DMS114 treated with DMSO at 0.1 percent for 48 hours (cell line): ENCODE results near the gene SHMT2.

Experiments
- DNase-seq: peaks from one replicate; lab custom pipeline; 2025; ENCODE audit not compliant: unreplicated experiment; lab: John Stamatoyannopoulos, UW

SHMT2 gene

GRCh38 chr12:57196956-57197355, 32.6 kb upstream of the SHMT2 start:
- DNase-seq, result no peak

DNA sequence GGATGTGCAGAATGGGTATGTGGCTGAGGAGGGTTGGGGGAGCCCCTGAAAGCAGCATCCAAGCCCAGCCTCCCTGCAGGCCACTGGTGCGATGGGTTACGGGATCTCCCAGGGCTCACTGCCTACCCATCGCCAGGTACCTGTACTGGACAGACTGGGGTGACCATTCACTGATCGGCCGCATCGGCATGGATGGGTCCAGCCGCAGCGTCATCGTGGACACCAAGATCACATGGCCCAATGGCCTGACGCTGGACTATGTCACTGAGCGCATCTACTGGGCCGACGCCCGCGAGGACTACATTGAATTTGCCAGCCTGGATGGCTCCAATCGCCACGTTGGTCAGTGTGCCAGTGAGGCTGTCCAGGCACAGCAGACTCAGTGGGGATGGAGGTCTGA, 31.2 kb upstream of the SHMT2 start:
- DNase-seq, result no peak

GRCh38 chr12:57199191-57199590, 30.3 kb upstream of the SHMT2 start:
- DNase-seq, result no peak

DNA sequence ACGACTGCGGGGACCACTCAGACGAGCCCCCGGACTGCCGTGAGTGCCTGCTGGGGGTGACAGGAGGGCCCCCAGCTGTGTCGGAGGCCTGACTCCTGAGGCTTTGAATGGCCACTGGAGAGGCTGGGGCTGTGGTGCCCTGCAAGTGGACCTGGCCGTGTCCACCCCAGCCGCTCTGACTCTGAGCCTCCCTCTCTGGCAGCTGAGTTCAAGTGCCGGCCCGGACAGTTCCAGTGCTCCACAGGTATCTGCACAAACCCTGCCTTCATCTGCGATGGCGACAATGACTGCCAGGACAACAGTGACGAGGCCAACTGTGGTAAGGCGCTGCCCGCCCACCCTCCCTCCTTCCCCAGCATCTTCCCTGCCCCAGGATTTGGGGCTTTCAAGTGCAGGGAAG, 29.0 kb upstream of the SHMT2 start:
- no peak for DNase-seq

GRCh38 chr12:57201219-57201618, 28.3 kb upstream of the SHMT2 start:
- no peak for DNase-seq

GRCh38 chr12:57201631-57202030, 27.9 kb upstream of the SHMT2 start:
- no peak for DNase-seq

DNA sequence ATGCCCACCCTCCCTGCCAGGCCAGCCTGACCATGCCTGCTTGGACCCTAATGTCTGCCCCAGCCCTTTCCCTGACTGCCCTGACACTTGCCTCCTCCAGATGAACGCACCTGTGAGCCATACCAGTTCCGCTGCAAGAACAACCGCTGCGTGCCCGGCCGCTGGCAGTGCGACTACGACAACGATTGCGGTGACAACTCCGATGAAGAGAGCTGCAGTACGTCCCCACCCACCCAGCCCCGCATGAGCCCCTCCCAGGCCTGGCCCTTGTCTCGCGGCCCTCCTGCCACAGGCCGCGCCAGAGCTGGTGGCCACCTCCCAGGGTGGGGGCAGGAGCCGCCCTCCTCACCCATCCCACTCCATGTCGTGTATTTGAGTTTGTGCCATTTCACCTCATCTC, 27.2 kb upstream of the SHMT2 start:
- no peak for DNase-seq

DNA sequence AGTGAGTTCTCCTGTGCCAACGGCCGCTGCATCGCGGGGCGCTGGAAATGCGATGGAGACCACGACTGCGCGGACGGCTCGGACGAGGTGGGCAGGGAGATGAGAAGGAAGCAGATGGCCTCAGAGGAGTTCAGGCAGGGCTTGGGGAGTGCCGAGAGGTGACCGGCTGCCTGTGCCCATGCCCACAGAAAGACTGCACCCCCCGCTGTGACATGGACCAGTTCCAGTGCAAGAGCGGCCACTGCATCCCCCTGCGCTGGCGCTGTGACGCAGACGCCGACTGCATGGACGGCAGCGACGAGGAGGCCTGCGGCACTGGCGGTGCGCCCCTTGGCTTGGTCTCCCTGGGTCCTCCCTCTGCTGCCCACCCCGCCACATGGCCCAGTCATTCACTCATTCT, 26.3 kb upstream of the SHMT2 start:
- no peak for DNase-seq

DNA sequence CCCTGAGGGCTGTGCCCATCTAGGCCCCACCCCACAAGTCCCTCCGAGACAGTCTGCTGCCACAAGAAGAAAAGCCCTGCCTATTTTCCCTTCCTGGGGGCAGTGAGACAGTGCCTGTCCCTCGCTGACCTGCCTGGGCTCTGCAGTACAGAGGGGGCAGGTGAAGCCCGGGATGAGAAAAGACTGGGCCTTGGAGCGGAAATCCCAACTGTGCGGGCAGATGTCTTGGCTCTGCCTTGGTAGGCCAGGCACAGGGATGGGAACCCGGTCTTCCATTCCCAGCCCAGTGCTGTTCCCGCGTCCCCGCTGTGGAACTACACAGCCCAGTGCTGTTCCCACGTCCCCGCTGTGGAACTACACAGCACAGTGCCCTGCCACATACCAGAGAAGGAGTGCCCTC, 25.7 kb upstream of the SHMT2 start:
- DNase-seq, result no peak

GRCh38 chr12:57204454-57204853, 25.1 kb upstream of the SHMT2 start:
- DNase-seq, result no peak

DNA sequence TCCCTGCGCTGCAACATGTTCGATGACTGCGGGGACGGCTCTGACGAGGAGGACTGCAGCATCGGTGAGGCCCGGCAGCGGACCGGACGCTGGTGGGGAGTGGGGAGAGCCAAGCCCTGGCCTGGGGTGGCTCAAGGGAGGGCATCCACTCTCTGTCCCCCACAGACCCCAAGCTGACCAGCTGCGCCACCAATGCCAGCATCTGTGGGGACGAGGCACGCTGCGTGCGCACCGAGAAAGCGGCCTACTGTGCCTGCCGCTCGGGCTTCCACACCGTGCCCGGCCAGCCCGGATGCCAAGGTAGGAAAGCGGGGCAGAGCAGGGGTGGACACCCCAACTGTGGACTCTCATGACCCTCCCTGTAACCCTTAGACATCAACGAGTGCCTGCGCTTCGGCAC, 24.3 kb upstream of the SHMT2 start:
- no peak for DNase-seq

DNA sequence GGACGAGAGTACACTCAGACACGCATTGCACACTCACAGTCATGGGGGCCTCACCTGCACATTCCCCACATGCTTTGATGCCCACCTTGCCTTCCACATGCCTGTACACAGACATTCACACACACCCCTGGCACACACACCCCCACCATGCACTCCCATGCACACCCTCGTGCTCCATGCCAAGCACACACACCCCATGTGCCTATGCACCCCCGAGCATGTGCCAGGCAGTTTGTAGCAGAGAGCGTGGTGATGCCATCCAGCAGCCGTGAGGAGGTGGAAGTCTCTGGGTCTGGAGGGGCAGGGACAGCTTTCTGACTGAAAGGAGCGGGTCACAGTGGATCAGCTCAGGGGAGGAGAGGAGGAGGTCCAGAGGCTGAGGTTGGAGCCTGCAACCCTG, 23.6 kb upstream of the SHMT2 start:
- DNase-seq, result no peak

GRCh38 chr12:57207731-57208630, 21.5 kb upstream of the SHMT2 start:
- no peak for DNase-seq

DNA sequence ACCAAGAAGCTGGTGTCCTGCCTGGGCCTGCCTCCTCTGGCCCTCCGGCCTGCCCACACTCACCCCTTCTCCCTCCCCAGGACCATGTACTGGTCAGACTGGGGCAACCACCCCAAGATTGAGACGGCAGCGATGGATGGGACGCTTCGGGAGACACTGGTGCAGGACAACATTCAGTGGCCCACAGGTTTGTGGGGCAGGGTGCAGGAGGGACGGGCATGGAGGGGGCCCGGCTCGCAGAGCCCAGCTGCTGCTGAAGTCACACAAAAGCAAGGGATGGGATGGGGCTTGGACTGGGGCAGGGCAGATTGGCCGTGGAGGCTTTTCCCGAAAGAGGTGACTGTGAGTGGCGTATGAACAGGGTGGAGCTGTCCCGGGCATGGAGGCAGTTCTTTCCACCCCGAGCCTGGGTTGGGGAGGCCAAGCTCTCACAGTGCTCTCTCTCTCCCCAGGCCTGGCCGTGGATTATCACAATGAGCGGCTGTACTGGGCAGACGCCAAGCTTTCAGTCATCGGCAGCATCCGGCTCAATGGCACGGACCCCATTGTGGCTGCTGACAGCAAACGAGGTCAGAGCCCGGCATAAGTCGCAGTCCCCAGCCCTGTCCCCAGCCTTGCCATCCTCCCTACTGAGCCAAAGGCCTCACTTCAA, 20.8 kb upstream of the SHMT2 start:
- no peak for DNase-seq

DNA sequence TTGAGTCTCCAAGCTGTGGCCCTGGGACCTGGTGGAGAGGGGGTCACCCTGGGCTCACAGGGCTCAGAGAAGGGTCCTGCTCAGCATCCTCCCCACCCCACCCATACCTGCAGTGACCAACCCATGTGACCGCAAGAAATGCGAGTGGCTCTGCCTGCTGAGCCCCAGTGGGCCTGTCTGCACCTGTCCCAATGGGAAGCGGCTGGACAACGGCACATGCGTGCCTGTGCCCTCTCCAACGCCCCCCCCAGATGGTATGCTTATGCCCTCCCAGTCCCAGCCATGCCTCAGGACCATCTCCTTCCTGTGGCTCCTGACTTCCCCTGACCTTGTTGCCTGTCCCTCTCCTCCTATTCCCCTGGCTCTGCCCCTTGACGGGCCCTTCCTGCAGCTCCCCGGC, 19.6 kb upstream of the SHMT2 start:
- no peak for DNase-seq

GRCh38 chr12:57210461-57210860, 19.1 kb upstream of the SHMT2 start:
- DNase-seq, result no peak

DNA sequence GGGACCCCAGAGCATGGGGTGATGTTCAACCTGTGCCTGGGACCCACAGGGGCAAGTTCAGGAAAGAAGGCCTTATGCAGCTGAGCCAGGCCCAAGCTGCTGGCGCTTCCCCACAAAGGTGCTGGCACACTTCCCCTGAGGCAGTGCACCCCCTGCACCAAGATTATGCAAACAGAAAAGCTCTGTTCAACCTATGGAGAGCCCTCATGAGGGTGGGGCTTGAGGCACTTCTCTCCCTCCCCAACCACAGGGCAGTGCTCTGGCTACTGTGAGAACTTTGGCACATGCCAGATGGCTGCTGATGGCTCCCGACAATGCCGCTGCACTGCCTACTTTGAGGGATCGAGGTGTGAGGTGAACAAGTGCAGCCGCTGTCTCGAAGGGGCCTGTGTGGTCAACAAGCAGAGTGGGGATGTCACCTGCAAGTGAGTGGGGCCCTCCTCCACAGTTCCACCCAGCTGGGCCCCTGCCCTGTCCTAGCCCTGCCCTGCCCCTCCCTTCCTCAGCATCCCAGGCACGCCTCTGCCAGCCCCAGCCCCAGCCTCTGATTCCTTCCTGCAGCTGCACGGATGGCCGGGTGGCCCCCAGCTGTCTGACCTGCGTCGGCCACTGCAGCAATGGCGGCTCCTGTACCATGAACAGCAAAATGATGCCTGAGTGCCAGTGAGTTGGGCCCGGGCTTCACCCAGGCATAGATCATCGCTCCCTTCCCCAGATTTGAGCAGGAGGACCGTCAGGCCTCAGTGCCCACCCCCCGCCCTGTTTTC, 18.4 kb upstream of the SHMT2 start:
- no peak for DNase-seq

- no peak for DNase-seq
Observed at GRCh38 chr12:57211791-57212700, 17.5 kb upstream of the SHMT2 start.

GRCh38 chr12:57212701-57213057, 16.8 kb upstream of the SHMT2 start:
- DNase-seq, result no peak

- peak; percentile 83 for DNase-seq
Observed at GRCh38 chr12:57213058-57213715, 16.3 kb upstream of the SHMT2 start.
